Tongue (tissue), 2 donors: ENCODE data around the gene ENPEP. TPM values are rescaled to one million over a fixed set of nuclear protein-coding genes. Genes with fewer than 3 reads are reported as not detected.
"Not testable (repeated sequence)": the region's sequence is repeated elsewhere in the genome, so short reads cannot be mapped to it uniquely, and the experiment has no call there.

Source experiments
- DNase-seq: peaks from one replicate; pipeline ENCODE4 v3.0.0-alpha.2; 2015
- total RNA-seq: library from RNA; depleted of rRNA; stranded (reverse); fragments of >200 nt; gene quantifications from one replicate; pipeline ENCODE4 v1.2.3, GENCODE V29; 2014

The ENPEP gene
- total RNA-seq, 1 donor from 2014 or later: 31.5 TPM

DNA sequence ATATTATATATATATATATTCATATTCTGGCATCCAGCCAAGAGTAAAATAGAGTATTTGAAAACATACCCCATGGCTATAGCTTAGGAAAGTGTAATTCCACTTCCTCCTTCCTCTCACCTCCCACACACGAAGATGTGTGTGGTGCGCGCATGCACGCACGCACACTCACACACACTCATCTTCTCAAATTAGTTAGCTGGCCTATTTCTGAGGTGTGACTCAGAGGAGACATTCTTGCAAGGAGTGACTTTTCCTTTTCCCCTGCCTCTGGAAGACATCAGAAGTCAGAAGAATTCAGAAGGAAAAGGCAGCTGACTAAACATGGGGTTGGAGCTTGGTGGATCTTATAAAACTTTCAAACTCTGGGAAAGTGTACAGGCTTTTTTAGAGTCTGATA lies 8.8 kb downstream of the ENPEP start:
- peak; percentile 60 for DNase-seq

DNA sequence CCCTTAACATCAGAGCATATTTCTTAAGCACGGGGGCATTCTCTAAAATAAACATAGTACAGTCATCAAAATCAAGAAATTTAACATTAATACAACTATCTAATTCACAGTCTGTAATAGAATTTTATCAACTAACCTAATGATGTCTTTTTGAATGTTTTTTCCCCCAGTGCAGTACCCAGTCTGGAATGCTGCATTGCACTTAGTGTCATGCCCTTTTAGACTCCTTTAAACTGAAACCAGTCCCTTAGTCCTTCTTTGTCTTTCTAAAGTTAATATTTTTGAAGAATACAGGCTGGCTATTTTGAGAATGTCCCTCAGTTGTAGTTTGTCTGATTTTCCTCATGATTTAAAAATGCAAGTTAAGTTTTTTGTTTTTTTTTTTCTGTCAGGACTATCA lies 9.5 kb downstream of the ENPEP start:
- no peak for DNase-seq

DNA sequence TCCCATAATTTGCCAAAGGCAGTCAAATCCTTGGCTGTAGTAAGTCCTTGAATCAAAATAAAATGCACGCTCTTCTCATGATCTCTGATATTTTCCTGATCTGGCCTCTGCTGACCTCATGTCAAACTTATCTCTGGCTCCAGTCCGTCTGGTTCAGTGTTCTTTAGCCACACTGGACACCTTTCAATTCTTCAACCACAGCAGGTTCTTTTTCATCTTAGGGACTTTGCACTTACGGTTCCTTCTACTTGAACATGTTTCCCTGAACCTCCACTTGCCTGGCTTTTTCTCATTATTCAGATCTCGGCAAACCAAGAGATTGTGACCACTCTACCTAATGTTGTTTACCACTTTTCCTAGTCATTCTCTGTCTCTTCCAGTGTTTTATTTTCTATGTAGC lies 10.3 kb downstream of the ENPEP start:
- no peak for DNase-seq

DNA sequence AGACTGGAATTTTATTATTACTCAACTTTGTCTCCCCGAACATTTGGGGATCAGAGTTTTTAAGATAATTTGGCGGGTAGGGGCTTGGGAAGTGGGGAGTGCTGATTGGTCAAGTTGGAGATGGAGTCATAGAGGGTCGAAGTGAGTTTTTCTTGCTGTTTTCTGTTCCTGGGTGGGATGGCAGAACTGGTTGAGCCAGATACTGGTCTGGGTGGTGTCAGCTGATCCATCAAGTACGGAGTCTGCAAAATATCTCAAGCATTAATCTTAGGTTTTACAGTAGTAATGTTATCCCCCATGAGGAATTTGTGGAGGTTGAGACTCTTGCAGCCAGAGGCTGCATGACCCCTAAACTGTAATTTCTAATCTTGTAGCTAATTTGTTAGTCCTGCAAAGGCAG lies 10.9 kb downstream of the ENPEP start:
- not testable (repeated sequence) for DNase-seq

DNA sequence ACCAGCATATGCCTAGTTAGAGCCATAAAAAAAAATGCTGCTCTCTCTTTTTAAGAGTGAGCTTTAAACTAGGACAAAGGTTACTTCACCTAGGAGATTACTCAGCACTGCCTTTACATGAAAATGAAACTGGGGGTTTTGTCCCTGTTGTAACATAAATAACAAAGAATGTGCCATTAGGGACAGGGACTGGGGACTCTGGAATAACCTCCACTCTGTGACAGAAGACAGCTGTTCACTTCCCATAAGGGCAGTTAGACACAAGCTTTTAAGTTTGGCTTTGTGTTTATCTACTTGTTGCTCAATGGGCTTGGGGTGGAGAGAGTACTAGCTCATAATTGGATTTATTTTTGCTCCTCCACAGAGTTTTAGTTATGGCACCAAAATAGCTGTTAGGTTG lies 11.9 kb downstream of the ENPEP start:
- DNase-seq: peak; percentile 35

DNA sequence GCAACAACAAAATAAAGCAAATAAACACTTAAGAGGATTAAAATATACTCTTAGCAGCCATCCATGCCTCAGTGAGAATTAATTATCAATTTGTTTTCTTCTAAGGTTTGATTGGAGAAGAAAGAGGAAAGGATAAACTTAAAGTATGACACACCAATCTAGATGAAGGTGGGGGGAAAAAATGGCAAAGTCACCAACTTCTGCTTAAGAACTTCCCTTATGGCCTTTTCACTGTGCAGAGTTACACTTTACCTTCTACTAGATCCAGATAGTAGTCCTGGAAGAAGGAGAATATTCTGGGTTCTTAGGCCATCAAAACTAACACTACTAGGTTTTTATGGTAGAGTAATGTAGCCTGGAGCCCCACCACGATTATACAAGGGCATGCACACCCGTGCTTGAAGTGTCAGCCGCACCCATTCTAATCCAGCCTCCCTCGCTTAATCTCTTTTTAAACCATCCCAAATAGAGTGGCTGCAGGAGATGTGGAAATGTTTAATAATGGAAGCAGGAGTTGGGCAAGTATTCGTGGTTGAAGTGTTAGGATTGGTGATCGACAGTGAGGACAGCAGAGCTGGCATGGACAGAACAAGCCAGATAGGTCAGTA lies 14.1 kb downstream of the ENPEP start:
- no peak for DNase-seq

DNA sequence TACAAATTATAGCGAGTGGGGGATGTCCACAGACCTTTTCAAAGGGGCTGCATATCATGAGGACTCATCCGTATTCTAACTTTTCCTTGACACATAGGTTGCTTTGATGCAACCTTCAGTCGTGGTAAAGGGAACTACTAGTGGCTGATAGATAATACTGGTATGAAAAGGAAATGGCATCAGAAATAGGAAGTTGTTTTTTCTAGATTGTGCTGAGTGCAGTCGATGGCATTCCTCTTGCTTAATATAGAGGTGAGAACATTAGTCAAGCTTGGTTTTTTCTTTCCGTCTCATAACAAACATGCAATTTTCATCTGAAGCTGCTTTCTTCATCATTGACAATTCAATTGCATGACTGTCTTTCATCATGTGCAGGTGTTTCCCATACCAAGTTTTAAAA lies 16.6 kb downstream of the ENPEP start:
- no peak for DNase-seq

DNA sequence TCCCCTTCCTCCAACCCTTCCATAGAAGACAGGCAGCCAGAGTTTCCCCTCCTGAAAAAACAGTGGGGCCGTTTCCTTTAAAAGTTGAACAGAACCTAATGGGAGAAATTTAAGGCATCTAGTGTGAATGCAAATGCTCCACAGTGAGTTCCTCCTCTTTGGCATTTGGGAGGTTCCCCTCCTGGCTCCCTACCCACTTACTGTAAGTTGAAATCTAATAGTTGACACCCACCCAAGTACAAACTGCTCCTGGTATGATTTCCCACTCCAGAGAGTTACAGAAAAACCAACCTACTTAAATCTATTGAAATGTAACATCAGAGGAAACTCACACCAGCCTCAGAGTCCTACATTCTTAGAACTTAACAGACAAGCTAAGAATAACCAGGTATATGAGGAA lies 17.6 kb downstream of the ENPEP start:
- no peak for DNase-seq

DNA sequence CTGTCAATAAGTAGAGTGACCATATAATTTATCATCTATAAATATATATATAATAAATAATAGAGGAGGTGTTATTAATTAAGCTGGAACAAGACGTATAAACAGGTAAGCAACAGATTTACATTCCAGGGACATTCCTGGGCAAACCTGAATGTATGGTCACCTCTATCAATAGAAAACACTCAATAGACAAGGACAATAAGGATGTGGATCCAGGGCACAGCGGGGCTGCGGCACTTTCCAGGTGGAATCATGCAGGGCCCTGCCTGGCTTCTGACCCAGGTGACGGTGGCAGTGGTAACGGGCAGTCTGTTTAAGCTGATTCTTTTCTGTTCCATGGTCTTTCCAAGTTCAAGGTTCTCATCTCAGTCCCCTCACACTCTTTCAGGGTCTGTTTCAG lies 22.5 kb downstream of the ENPEP start:
- no peak for DNase-seq

DNA sequence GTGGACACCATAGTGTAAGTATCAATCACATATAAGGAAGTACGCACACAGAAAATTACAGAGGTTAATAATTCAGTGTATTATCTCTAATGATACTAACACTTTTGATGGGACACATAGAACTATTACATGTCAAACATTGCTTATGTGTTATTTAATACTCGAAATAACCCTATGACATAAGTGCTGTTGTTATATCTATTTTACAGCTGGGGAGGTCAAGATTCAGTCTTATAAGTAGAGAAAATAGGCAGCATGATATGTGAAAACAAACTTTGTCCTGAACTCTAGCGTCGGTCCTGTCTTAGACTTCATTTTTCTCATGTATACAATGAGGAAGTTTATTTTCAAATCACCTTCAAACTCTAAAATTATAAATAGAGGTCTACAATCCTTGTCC lies 23.2 kb downstream of the ENPEP start:
- DNase-seq: no peak

DNA sequence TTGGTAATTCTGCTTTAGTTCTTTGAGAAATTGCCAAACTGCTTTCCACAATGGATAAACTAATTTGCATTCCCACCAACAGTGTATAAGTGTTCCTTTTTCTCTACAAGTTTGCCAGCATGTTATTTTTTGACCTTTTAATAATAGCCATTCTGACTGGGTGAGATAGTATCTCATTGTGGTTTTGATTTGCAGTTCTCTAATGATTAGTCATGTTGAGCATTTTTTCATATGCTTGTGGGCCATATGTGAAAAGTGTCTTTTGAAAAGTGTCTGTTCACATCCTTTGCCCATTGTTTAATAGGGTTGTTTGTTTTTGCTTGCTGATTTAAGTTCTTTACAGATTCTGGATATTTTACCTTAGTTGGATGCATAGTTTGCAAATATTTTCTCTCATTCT lies 25.9 kb downstream of the ENPEP start:
- no peak for DNase-seq

DNA sequence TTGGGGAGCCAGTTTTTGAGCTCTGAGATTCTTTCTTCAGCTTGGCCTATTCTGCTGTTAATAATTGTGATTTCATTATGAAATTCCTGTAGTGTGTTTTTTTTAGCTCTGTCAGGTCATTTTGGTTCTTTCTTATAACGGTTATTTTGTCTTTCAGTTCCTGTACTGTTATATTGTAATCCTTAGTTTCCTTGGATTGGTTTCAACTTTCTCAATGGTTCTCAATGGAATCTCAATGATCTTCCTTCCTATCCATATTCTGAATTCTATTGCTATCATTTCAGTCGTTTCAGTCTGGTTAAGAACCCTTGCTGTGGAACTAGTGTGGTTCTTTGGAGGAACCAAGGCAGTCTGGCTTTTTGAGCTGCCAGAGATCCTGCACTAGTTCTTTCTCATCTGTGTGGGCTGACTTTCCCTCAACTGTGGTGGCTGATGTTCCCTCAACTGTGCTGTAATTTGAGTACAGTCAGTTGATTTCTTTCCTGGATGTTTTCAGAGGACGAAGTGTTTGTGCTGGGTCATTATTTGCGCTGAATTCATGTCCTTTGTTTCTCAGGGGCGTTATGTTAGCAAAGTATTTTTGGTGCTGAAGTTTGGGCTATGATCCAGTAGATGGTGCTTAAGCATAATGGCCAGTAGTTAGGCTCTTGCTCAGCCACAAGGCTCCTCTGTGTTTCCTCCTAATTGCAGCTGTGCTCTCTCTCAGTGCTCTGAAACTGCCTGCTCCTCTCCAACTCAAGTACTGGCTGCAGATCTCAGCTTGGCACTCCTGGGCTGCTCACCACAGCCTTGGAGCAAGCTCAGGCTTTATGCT lies 27.5 kb downstream of the ENPEP start:
- DNase-seq: peak; percentile 32

DNA sequence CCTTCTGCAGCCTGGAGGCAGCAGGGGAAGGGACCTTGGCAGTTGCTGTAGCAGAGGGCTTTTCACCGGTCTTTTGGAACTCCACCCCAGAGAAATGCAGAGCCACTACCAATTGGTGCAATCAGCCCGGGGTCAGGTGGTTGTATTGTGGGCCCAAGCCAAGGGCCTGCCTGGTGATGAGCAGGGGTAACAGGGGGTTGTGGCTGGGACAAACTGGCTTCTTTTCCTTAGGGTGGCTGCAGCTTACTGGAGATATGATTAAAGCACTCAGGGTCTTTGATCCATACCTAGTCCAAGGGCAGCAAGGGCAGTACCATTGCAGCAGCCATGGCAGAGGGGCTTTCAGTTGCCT lies 28.1 kb downstream of the ENPEP start:
- no peak for DNase-seq

DNA sequence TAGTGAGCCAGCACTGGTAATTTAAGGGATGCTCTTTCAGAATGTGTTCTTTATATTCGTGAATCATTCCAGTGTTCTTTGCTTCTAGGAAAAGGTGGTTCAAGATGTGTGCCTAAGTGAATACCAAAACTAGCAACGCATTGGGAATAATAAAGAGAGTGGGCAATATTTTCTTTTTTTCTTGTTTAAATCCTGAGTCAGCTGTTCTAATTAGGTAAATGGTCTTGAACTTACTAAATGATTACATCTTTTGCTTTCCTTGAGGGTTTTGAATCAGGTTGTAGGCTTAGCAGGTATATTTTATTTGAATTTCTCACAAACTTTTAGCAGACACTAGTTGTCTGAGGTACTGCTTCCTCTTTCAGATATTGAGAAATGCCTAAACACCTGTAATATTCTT lies 29.5 kb downstream of the ENPEP start:
- DNase-seq: no peak

DNA sequence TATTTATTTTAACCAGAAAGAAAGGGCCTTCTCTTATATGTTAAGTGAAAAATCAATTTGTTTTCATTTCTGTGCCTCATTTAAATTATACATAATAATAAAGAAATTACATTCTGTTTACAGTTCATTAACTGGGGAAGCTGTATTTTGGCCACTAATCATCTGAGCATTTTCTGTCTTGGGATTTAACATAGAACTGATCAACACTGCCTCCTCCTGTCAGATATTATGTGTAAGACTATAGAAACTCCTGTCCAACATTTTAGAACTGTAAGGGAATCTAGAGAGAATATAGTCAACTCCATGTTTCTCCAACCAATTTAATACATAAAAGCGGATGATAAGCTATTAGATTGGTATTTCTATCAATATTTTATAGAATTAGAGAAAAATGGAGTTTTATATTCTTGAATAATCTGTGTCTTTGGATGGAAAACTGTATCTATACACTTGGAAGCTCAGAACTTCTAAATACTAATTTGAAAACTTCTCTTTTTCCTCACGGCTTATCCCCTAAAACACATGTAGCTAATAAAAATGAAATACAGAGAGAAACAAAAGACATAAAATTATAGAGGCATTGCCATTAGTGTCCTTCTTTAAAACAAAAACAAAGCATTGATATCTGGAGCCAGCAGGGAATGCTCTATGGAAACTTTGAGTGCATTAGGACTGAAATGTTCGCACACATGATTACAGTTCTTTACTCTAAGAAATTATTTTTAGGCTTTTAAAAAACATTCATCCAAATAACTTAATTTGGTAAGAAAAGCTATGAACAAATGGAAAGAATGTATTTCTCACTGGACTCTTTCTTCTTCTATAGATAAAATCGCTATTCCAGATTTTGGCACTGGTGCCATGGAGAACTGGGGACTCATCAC lies 33.1 kb downstream of the ENPEP start:
- DNase-seq: peak; percentile 47

DNA sequence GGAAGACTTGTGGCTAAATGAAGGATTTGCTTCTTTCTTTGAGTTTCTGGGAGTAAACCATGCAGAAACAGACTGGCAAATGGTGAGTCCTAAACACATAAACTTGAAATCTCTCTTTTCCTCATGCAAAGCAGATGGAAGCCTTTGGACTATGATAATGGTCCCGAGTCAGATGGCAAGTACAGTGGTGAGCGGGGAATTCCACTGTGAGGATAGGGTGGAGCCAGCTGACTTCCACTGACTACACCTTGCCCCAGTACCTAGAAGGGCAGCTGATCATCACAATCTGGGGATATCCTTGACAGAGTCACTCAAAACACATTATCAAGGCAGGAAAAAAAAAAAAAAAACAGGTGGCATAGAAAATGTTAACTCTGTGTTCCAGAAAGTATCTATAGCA lies 34.3 kb downstream of the ENPEP start:
- no peak for DNase-seq

DNA sequence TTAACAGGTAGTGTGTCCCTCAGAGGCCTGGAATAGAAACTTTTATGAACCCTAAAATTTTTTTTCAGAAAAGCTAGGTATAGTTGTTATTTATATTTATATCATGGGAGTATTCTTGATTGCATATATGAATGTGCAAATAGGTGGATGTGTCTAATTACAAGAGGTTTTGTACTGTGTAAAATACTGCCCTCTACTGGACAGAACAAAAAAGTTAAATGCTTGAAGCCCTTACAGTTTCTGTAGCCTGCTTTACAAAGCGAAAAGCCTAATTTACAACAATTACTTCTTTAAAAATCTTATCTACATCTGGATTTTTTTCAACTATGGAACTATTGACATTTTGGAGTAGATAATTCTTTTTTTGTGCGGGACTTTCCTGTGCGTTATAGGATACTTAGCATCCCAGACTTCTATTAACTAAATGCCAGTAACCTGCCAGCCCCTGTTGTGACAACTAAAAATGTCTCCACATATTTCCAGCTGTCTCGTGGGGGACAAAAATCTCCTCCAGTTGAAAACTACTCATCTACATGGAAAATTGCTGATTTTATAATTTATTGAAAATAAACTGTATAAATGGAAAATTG lies 35.1 kb downstream of the ENPEP start:
- DNase-seq: peak; percentile 83

DNA sequence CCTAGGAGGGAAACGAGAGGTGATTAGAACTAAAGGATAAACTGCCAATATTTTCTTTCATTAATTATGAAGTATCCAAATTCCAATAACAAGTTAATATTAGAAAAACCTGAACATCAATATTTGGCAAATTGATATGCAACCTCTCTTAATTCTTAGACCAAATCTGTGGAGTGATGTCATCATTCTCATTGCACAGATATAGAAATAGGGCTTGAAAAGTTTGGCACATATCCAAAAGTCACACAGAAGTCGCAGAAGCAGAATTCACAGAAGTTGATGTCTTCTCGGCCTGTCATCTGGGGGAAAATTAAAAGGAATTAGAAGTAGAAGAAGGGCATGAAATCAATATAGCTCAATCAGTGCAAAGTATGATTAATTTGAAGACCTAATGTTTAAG lies 36.9 kb downstream of the ENPEP start:
- no peak for DNase-seq

DNA sequence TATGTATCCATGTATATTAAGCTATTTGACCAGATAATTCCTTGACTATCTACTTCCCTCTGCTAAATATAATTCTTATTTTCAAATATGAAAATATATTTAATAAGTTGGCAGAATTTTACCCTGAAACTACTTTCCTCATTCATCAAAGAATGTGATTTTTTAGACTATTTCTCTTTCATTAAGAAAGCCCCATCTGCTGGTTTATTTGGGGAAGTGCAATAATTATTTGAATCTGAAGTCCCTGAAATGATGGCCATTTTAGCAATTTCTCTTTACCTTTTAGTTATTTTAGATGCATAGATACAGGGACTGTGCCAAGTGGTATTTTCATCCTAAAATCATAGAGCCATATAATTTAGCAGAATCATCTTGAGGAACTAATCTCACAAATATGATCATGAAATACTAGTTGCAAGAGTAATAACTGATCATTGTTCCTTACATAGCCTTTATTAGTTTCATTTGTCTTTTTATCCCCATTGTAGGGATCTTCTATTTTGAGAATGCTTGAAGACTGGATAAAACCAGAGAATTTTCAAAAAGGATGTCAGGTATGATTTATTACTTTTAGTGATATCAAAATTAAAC lies 39.0 kb downstream of the ENPEP start:
- DNase-seq: peak; percentile 60

DNA sequence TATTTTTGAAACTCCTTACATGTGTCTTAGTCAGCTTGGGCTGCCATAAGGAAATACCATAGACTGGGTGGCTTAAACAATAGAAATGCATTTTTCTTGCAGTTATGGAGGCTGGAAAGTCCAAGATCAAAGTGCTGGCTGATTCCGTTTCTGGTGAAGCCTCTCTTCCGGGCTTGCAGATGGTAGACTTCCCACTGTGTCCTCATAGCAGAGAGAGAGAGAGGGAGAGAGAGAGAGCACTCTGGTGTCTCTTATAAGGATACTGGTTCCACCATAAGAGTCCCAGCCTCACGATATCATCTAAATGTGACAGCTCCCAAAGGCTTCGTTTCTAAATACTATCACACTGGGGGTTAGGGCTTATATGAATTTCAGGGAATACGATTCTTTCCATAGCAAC lies 39.7 kb downstream of the ENPEP start:
- DNase-seq: no peak

DNA sequence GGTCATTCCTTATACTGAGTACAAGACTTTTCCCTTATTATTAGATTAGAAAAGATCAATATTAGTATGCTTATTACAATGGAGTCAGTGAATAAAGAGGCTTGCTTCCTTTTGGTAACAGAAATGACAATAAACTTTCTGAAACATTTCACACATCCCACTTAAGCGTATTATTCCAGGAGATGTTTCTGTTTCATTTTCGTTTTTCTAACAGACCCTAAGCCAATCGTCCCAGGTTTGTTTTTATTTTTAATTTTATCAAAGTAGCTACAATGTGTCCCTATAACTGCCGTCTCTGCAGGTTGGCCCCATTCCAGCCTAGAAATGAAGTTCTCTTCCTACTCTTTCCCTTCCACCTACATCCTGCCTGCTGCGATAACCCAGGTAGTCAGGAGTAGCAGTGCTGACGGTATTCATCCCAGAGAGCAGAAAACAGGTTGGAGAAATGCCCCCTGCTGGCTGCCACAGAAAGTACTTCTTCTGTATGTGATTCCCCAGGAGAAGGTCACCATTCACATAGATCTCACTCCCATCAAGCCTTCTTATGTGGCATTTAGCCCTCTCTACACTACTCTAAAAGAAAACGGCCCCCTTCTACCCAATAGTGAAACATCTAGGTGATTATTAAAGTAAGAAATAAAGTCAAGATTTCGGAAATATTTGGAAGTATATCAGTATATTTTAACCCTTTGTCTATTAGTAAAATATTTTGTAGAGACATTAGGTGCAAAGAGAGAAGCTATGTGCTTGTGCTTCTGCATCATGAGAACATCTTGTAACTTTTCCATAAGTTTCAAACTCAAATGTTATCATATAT lies 40.4 kb downstream of the ENPEP start:
- peak; percentile 71 for DNase-seq
